Panc1 (cell line): Measurements from ENCODE around the gene PGA4. TPM values are rescaled to one million over a fixed set of nuclear protein-coding genes. Genes with fewer than 3 reads are reported as not detected.

Source experiments
- ATAC-seq: fragments of 200-7000 bp; cut with Tn5 transposase; 2 replicates; pipeline ENCODE4 v1.9.1; 2020; ENCODE audit warnings: mild to moderate bottlenecking, moderate library complexity
- BruUV-seq: library from RNA; stranded (reverse); fragments of 400-500 nt; replicated peaks from 2 replicates; lab custom pipeline; 2021; lab: Mats Ljungman, UMichigan
- CTCF ChIA-PET: fragments of 300-600 bp; sonication (Branson Sonifier 250); formaldehyde crosslinking; loops from one replicate; lab custom pipeline; 2022; ENCODE audit warnings: antibody characterized with exemption; lab: Charles Lee
- POLR2A ChIA-PET: fragments of 300-600 bp; sonication (Branson Sonifier 250); formaldehyde crosslinking; loops from one replicate; lab custom pipeline; 2022; ENCODE audit warnings: antibody characterized with exemption; lab: Charles Lee
- DNase-seq: peaks from one replicate; pipeline ENCODE4 v3.0.0-alpha.2; 2010; ENCODE audit warnings: low read depth, low spot score
- H3K27ac ChIP-seq: 2 replicates; pipeline ENCODE4 v1.5.1; 2011; ENCODE audit warnings: mild to moderate bottlenecking, low read length, inconsistent platforms
- H3K27me3 ChIP-seq: fragments of 200-500 bp; sonication (Bioruptor generic); 2 replicates; pipeline ENCODE4 v1.6.0; 2014; ENCODE audit warnings: low read length, inconsistent platforms; ENCODE audit not compliant: control insufficient read depth, insufficient read depth
- H3K36me3 ChIP-seq: fragments of 200-500 bp; sonication (Bioruptor generic); 2 replicates; pipeline ENCODE4 v1.5.1; 2014; ENCODE audit warnings: inconsistent platforms, mild to moderate bottlenecking, low read length, moderate library complexity; ENCODE audit not compliant: control insufficient read depth, insufficient read depth
- H3K4me1 ChIP-seq: 2 replicates; pipeline ENCODE4 v1.5.1; 2011; ENCODE audit warnings: inconsistent platforms, mild to moderate bottlenecking, low read length, moderate library complexity; ENCODE audit not compliant: control insufficient read depth, insufficient read depth
- H3K4me3 ChIP-seq, 2 experiments: 2 replicates each; pipeline ENCODE4 v1.5.1; 2011 to 2012; ENCODE audit warnings: low read depth in 2 of 2, low read length in 2 of 2, mild to moderate bottlenecking in 2 of 2, inconsistent platforms in 1 of 2, moderate library complexity in 1 of 2
- H3K9me3 ChIP-seq: fragments of 200-500 bp; sonication (Bioruptor generic); 2 replicates; pipeline ENCODE4 v1.5.1; 2014; ENCODE audit warnings: low read depth, mild to moderate bottlenecking, inconsistent platforms, low read length, moderate library complexity; ENCODE audit not compliant: control insufficient read depth, insufficient read depth
- CTCF ChIP-seq: fragments of 450-650 bp; IDR thresholded peaks from 2 replicates; pipeline ENCODE4 v1.5.1; 2017; ENCODE audit warnings: mild to moderate bottlenecking
- POLR2AphosphoS5 ChIP-seq: IDR thresholded peaks from 2 replicates; pipeline ENCODE4 v1.6.1; 2012; ENCODE audit warnings: mild to moderate bottlenecking, low read depth, low read length, moderate library complexity
- REST ChIP-seq, 2 experiments: IDR thresholded peaks; 2 replicates each; pipeline ENCODE4 v1.6.1; 2011 to 2012; ENCODE audit warnings: low read depth in 2 of 2, control low read depth in 1 of 2, low read length in 1 of 2, mild to moderate bottlenecking in 1 of 2, moderate library complexity in 1 of 2; ENCODE audit not compliant: insufficient read depth in 1 of 2
- SIN3A ChIP-seq: IDR thresholded peaks from 2 replicates; pipeline ENCODE4 v1.6.1; 2012; ENCODE audit warnings: low read depth, mild to moderate bottlenecking, low read length, moderate library complexity, borderline replicate concordance; ENCODE audit not compliant: insufficient read depth
- TCF7L2 ChIP-seq: IDR thresholded peaks from 2 replicates; pipeline ENCODE4 v1.6.1; 2011; ENCODE audit warnings: mild to moderate bottlenecking, low read depth, low read length, inconsistent platforms
- in situ Hi-C: cut with HindIII; loops from 2 replicates; pipeline ENCODE4 v1.10.0; 2016; ENCODE audit warnings: low sequenced_read_pairs, low pct_unique_long_range_greater_than_20kb
- intact Hi-C: fragments of 100-400 bp; cut with micrococcal nuclease; formaldehyde crosslinking; loops from one replicate; pipeline ENCODE4 v1.10.0; 2022; ENCODE audit not compliant: unreplicated experiment
- total RNA-seq: library from RNA; stranded (reverse); gene quantifications from one replicate; pipeline ENCODE4 v1.2.1, GENCODE V29; 2021; ENCODE audit not compliant: unreplicated experiment

Gene PGA4
- total RNA-seq, 1 experiment from 2014 or later = not detected

DNA sequence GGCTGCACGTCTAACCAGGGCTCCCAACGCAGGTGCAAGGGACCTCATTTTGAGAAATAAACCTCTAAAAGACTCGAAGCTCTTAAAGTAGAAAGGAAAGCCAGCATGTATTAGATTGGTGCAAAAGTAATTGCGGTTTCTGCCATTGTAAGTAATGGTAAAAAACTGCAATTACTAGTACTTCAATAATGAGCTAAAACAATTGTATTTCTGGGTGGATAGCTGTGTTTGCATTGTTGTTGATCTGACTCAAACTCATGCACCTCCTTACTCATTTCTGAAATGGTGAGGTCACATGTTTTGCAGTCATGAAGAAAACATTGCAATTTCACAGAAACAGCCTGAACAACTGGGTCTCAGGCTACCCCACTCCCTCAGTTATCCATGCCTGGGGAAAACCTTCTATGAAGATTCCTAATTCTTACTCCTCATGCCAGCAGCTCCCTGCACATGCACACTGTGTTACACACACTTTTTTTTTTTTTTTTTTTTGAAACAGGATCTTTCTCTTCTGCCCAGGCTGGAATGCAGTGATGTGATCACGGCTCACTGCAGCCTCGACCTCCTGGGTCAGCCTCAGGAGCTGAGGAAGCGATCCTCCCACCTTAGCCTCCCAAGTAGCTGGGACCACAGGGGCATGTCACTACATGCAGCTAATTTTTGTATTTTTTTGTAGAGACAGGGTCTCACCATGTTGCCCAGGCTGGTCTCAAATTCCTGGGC is 48.4 kb downstream of the PGA4 start:
- Histone ChIP-seq H3K36me3 (no peaks in the 10 kb centered on the region), H3K27me3 (no peaks in the 10 kb centered on the region), H3K4me3 (no peak overlapping the region), H3K4me1 (no peaks in the 10 kb centered on the region), H3K27ac (no peak overlapping the region), H3K9me3 (no peaks in the 10 kb centered on the region)
- CTCF ChIA-PET = no interaction called here
- ATAC-seq (no peak), DNase-seq (no peak)
- POLR2A ChIA-PET = interaction anchor here (0.5 kb wide), 1 partner anchor 85 kb away, joined by 3 read pairs; no protein-coding TSS in a partner anchor
- no peak for TF ChIP-seq SIN3A
- no TSS peak for BruUV-seq
- intact Hi-C loops = no loop called here
- in situ Hi-C loops = no loop called here

GRCh38 chr11:61272731-61273130 is 50.6 kb downstream of the PGA4 start:
- DNase-seq (no peak), ATAC-seq (no peak)
- no peaks in the 10 kb centered on the region for H3K9me3 ChIP-seq
- no peaks in the 10 kb centered on the region for H3K36me3 ChIP-seq
- TF ChIP-seq CTCF (no peak), SIN3A (no peak), REST (IDR thresholded peaks at IDR 0.05; ENCODE audit: insufficient read depth in 1 of 2, low read depth in 2 of 2, low read length in 1 of 2) (no peak), POLR2AphosphoS5 (no peak), TCF7L2 (no peak)
- H3K27ac ChIP-seq = no peak overlapping the region
- no peaks in the 10 kb centered on the region for H3K27me3 ChIP-seq
- H3K4me1 ChIP-seq = no peaks in the 10 kb centered on the region
- ChIA-PET POLR2A (no interaction called here), CTCF (interaction anchor here (0.7 kb wide), 1 partner anchor 9 kb away, joined by 9 read pairs; no protein-coding TSS in a partner anchor)
- BruUV-seq = no TSS peak
- intact Hi-C loops = no loop called here
- H3K4me3 ChIP-seq = no peak overlapping the region
- in situ Hi-C loops = no loop called here
